Panc1 (cell line): ENCODE measurements around the gene SIAH3.

Experiments
- CTCF ChIP-seq: fragments of 450-650 bp; IDR thresholded peaks from 2 replicates; pipeline ENCODE4 v1.5.1; 2017; ENCODE audit warnings: mild to moderate bottlenecking
- REST ChIP-seq, 2 experiments: IDR thresholded peaks; 2 replicates each; pipeline ENCODE4 v1.6.1; 2011 to 2012; ENCODE audit warnings: low read depth in 2 of 2, control low read depth in 1 of 2, low read length in 1 of 2, mild to moderate bottlenecking in 1 of 2, moderate library complexity in 1 of 2; ENCODE audit not compliant: insufficient read depth in 1 of 2
- SIN3A ChIP-seq: IDR thresholded peaks from 2 replicates; pipeline ENCODE4 v1.6.1; 2012; ENCODE audit warnings: low read depth, mild to moderate bottlenecking, low read length, moderate library complexity, borderline replicate concordance; ENCODE audit not compliant: insufficient read depth
- TCF7L2 ChIP-seq: IDR thresholded peaks from 2 replicates; pipeline ENCODE4 v1.6.1; 2011; ENCODE audit warnings: mild to moderate bottlenecking, low read depth, low read length, inconsistent platforms

GRCh38 chr13:45750566-45750965, 101.0 kb downstream of the SIAH3 start:
- TF ChIP-seq TCF7L2 (no peak), CTCF (no peak), SIN3A (no peak), REST (IDR thresholded peaks at IDR 0.05; ENCODE audit: insufficient read depth in 1 of 2, low read depth in 2 of 2, low read length in 1 of 2) (no peak)
